ENCODE results near the gene TBC1D8.

TBC1D8 gene

GRCh38 chr2:100972452-100972851 is 178.7 kb downstream of the TBC1D8 start:
- no peak for DNase-seq

GRCh38 chr2:100971221-100971620 is 180.0 kb downstream of the TBC1D8 start:
- no peak for DNase-seq

- DNase-seq = no peak
These were observed 181.2 kb downstream of the TBC1D8 start for GRCh38 chr2:100969998-100970397.

- no peak for DNase-seq
These were observed 182.7 kb downstream of the TBC1D8 start for GRCh38 chr2:100968146-100969145.

- no peak for DNase-seq
These were observed 183.5 kb downstream of the TBC1D8 start for GRCh38 chr2:100967716-100968115.

- no peak for DNase-seq
These were observed 185.6 kb downstream of the TBC1D8 start for GRCh38 chr2:100965596-100965995.

- no peak for DNase-seq
These were observed 186.5 kb downstream of the TBC1D8 start for GRCh38 chr2:100964681-100965169.

GRCh38 chr2:100964222-100964621 is 187.0 kb downstream of the TBC1D8 start:
- no peak for DNase-seq

- DNase-seq = no peak
These were observed 188.2 kb downstream of the TBC1D8 start for GRCh38 chr2:100963026-100963375.

- DNase-seq = no peak
These were observed 188.7 kb downstream of the TBC1D8 start for GRCh38 chr2:100962366-100963025.

- no peak for DNase-seq
These were observed 190.5 kb downstream of the TBC1D8 start for GRCh38 chr2:100960688-100961087.

- no peak for DNase-seq
These were observed 191.8 kb downstream of the TBC1D8 start for GRCh38 chr2:100959225-100959880.

- DNase-seq = no peak
These were observed 193.1 kb downstream of the TBC1D8 start for GRCh38 chr2:100957996-100958653.

All from MV-4-11 (cell line).